Smooth muscle cell (in vitro differentiated cells): ENCODE data around the gene CEP112. TPM values are rescaled to one million over a fixed set of nuclear protein-coding genes. Genes with fewer than 3 reads are reported as not detected.

Experiments used
- DNase-seq: peaks from one replicate; lab custom pipeline; 2025; ENCODE audit not compliant: unreplicated experiment; lab: John Stamatoyannopoulos, UW
- H2AFZ ChIP-seq: fragments of 200-600 bp; sonication (generic); 2 replicates; pipeline ENCODE4 v1.6.0; 2016; ENCODE audit warnings: antibody characterized with exemption, low read depth, mild to moderate bottlenecking
- H3F3A ChIP-seq: fragments of 200-600 bp; sonication (generic); 2 replicates; pipeline ENCODE4 v1.6.0; 2017; ENCODE audit warnings: antibody characterized with exemption, low read depth
- H3K27ac ChIP-seq: fragments of 200-600 bp; sonication (generic); 2 replicates; pipeline ENCODE4 v1.5.1; 2016; ENCODE audit warnings: low read depth, mild to moderate bottlenecking
- H3K27me3 ChIP-seq: fragments of 200-600 bp; sonication (generic); 2 replicates; pipeline ENCODE4 v1.6.1; 2016; ENCODE audit warnings: low read depth, mild to moderate bottlenecking
- H3K36me3 ChIP-seq: fragments of 200-600 bp; sonication (generic); 2 replicates; pipeline ENCODE4 v1.5.1; 2016; ENCODE audit warnings: low read depth
- H3K4me1 ChIP-seq: fragments of 200-600 bp; sonication (generic); 2 replicates; pipeline ENCODE4 v1.5.1; 2016; ENCODE audit warnings: low read depth
- H3K4me2 ChIP-seq: fragments of 200-600 bp; sonication (generic); 2 replicates; pipeline ENCODE4 v1.6.0; 2016; ENCODE audit warnings: mild to moderate bottlenecking
- H3K4me3 ChIP-seq: fragments of 200-600 bp; sonication (generic); 2 replicates; pipeline ENCODE4 v1.5.1; 2016; ENCODE audit warnings: mild to moderate bottlenecking
- H3K79me2 ChIP-seq: fragments of 200-600 bp; sonication (generic); 2 replicates; pipeline ENCODE4 v1.6.0; 2016; ENCODE audit warnings: low read depth, mild to moderate bottlenecking
- H3K9ac ChIP-seq: fragments of 200-600 bp; sonication (generic); 2 replicates; pipeline ENCODE4 v1.6.0; 2016; ENCODE audit warnings: low read depth
- H3K9me3 ChIP-seq: fragments of 200-600 bp; sonication (generic); replicated peaks from 2 replicates; pipeline ENCODE4 v1.5.1; 2016; ENCODE audit warnings: low read depth
- H4K20me1 ChIP-seq: fragments of 200-600 bp; sonication (generic); 2 replicates; pipeline ENCODE4 v1.6.0; 2016; ENCODE audit warnings: low read depth
- CTCF ChIP-seq: fragments of 200-600 bp; sonication (generic); IDR thresholded peaks from 2 replicates; pipeline ENCODE4 v1.5.1; 2017; ENCODE audit warnings: borderline replicate concordance, mild to moderate bottlenecking, antibody characterized with exemption; ENCODE audit not compliant: insufficient read depth, poor library complexity, severe bottlenecking
- WGBS: methylation state at CpG from one replicate; pipeline ENCODE4 v1.1.7; 2016; ENCODE audit warnings: low lambda C conversion rate; 5-methylcytosine and 5-hydroxymethylcytosine counted together
- polyA plus RNA-seq: library from polyadenylated mRNA; unstranded; fragments of >200 nt; fragmentation: Nextera tagmentation; extraction: Ambion mirVana; gene quantifications from 2 replicates; pipeline ENCODE4 v1.2.1, GENCODE V29; 2016
- total RNA-seq: library from RNA; depleted of rRNA; stranded (reverse); fragments of >200 nt; gene quantifications from 2 replicates; pipeline ENCODE4 v1.2.3, GENCODE V29; 2014

The CEP112 gene
- total and polyA plus RNA-seq, 2 experiments from 2014 or later: 8.3 to 9.9 TPM

GRCh38 chr17:66152756-66153155, 39.2 kb downstream of the CEP112 start:
- 28% methylated on average over 2 of the region's 2 CpGs for WGBS
- Histone ChIP-seq H4K20me1 (no peaks in the 10 kb centered on the region), H3K36me3 (peaks cover 4% of the 10 kb centered on the region), H3K79me2 (no peaks in the 10 kb centered on the region), H3K4me1 (no peaks in the 10 kb centered on the region), H3K27me3 (no peaks in the 10 kb centered on the region), H3K9ac (no peak overlapping the region), H3K4me3 (no peak overlapping the region), H3F3A (no peaks in the 10 kb centered on the region), H2AFZ (no peak overlapping the region), H3K9me3 (no peaks in the 10 kb centered on the region), H3K4me2 (no peak overlapping the region), H3K27ac (peak overlapping the region; percentile 70)
- no peak for TF ChIP-seq CTCF
- DNase-seq: no peak

GRCh38 chr17:66150708-66151107, 41.2 kb downstream of the CEP112 start:
- no peaks in the 10 kb centered on the region for H4K20me1 ChIP-seq
- no peaks in the 10 kb centered on the region for H3F3A ChIP-seq
- H3K4me1 ChIP-seq: no peaks in the 10 kb centered on the region
- no peak overlapping the region for H3K9ac ChIP-seq
- peaks cover 4% of the 10 kb centered on the region for H3K36me3 ChIP-seq
- no peak for TF ChIP-seq CTCF
- no peak overlapping the region for H3K4me2 ChIP-seq
- DNase-seq: no peak
- H3K27me3 ChIP-seq: no peaks in the 10 kb centered on the region
- no peak overlapping the region for H3K4me3 ChIP-seq
- H3K27ac ChIP-seq: no peak overlapping the region
- H3K79me2 ChIP-seq: no peaks in the 10 kb centered on the region
- H2AFZ ChIP-seq: no peak overlapping the region
- no peaks in the 10 kb centered on the region for H3K9me3 ChIP-seq

GRCh38 chr17:66149562-66149961, 42.4 kb downstream of the CEP112 start:
- Histone ChIP-seq H3K4me1 (no peaks in the 10 kb centered on the region), H2AFZ (no peak overlapping the region), H3K36me3 (peaks cover 4% of the 10 kb centered on the region), H3K79me2 (no peaks in the 10 kb centered on the region), H3K4me3 (no peak overlapping the region), H3K4me2 (no peak overlapping the region), H3K9ac (no peak overlapping the region), H3F3A (no peaks in the 10 kb centered on the region), H3K27ac (no peak overlapping the region), H3K9me3 (no peaks in the 10 kb centered on the region), H3K27me3 (no peaks in the 10 kb centered on the region), H4K20me1 (no peaks in the 10 kb centered on the region)
- no peak for TF ChIP-seq CTCF
- no peak for DNase-seq

- no peak overlapping the region for H2AFZ ChIP-seq
- no peaks in the 10 kb centered on the region for H3K79me2 ChIP-seq
- H3K27me3 ChIP-seq: no peaks in the 10 kb centered on the region
- WGBS: 95% methylated on average over 4 of the region's 4 CpGs
- DNase-seq: no peak
- H3K27ac ChIP-seq: no peak overlapping the region
- no peaks in the 10 kb centered on the region for H3F3A ChIP-seq
- no peaks in the 10 kb centered on the region for H3K4me1 ChIP-seq
- no peaks in the 10 kb centered on the region for H4K20me1 ChIP-seq
- H3K9me3 ChIP-seq: no peaks in the 10 kb centered on the region
- no peak overlapping the region for H3K4me2 ChIP-seq
- no peak overlapping the region for H3K4me3 ChIP-seq
- H3K36me3 ChIP-seq: peaks cover 4% of the 10 kb centered on the region
- no peak for TF ChIP-seq CTCF
- H3K9ac ChIP-seq: no peak overlapping the region
Observed at GRCh38 chr17:66146394-66146793, 45.5 kb downstream of the CEP112 start.
